ENCODE data around the gene LRRTM3.

LRRTM3 gene

GRCh38 chr10:66919248-66919647 is 6.6 kb upstream of the LRRTM3 start:
- no peaks in the 10 kb centered on the region for H3K36me3 ChIP-seq (ENCODE audit: control insufficient read depth, insufficient read depth, low read length)
- no peaks in the 10 kb centered on the region for H3K27me3 ChIP-seq (ENCODE audit: insufficient read depth, low read length, poor library complexity)
- no CpG with 5 or more reads among the region's 2 CpGs for WGBS (ENCODE audit: extremely low coverage, insufficient coverage, low lambda C conversion rate)
- no peak overlapping the region for H4K8ac ChIP-seq (ENCODE audit: low read depth, low read length)
- H4K5ac ChIP-seq (ENCODE audit: low read length) = no peak overlapping the region
- H3K9ac ChIP-seq (ENCODE audit: low read length) = no peak overlapping the region
- no peak overlapping the region for H3K4ac ChIP-seq (ENCODE audit: low read depth, low read length)
- H3K79me2 ChIP-seq (ENCODE audit: control insufficient read depth, insufficient read depth, low read length) = no peaks in the 10 kb centered on the region
- H3K23ac ChIP-seq (ENCODE audit: low read length) = no peak overlapping the region
- H3K4me3 ChIP-seq (ENCODE audit: low read length) = no peak overlapping the region
- no peak overlapping the region for H3K4me2 ChIP-seq (ENCODE audit: low read length)
- H3K79me1 ChIP-seq (ENCODE audit: low read length) = no peaks in the 10 kb centered on the region
- no peak overlapping the region for H3K56ac ChIP-seq (ENCODE audit: low read length)
- no peak overlapping the region for H2BK120ac ChIP-seq (ENCODE audit: low read depth, low read length)
- H3K27ac ChIP-seq (ENCODE audit: low read depth, low read length) = no peak overlapping the region
- no peak overlapping the region for H3K18ac ChIP-seq (ENCODE audit: low read length)
- H2AK5ac ChIP-seq (ENCODE audit: low read length) = no peak overlapping the region
- no peak overlapping the region for H2BK15ac ChIP-seq (replicated peaks; ENCODE audit: low read depth)
- no peak for DNase-seq
- no peaks in the 10 kb centered on the region for H3K4me1 ChIP-seq (ENCODE audit: control insufficient read depth, low read depth, low read length)
- H2BK5ac ChIP-seq (ENCODE audit: low read length) = no peak overlapping the region

GRCh38 chr10:66924674-66925345 is 1.0 kb upstream of the LRRTM3 start:
- no peak overlapping the region for H2BK5ac ChIP-seq (ENCODE audit: low read length)
- no peak overlapping the region for H2BK120ac ChIP-seq (ENCODE audit: low read depth, low read length)
- no peak overlapping the region for H3K18ac ChIP-seq (ENCODE audit: low read length)
- H3K79me2 ChIP-seq (ENCODE audit: control insufficient read depth, insufficient read depth, low read length) = no peaks in the 10 kb centered on the region
- no peaks in the 10 kb centered on the region for H3K4me1 ChIP-seq (ENCODE audit: control insufficient read depth, low read depth, low read length)
- DNase-seq = peak; percentile 3
- no peak overlapping the region for H2AK5ac ChIP-seq (ENCODE audit: low read length)
- H3K23ac ChIP-seq (ENCODE audit: low read length) = no peak overlapping the region
- no peak overlapping the region for H4K5ac ChIP-seq (ENCODE audit: low read length)
- H3K4me2 ChIP-seq (ENCODE audit: low read length) = no peak overlapping the region
- no peak overlapping the region for H4K8ac ChIP-seq (ENCODE audit: low read depth, low read length)
- H3K79me1 ChIP-seq (ENCODE audit: low read length) = no peaks in the 10 kb centered on the region
- H3K56ac ChIP-seq (ENCODE audit: low read length) = no peak overlapping the region
- H3K9ac ChIP-seq (ENCODE audit: low read length) = no peak overlapping the region
- no peak overlapping the region for H3K4me3 ChIP-seq (ENCODE audit: low read length)
- H3K27me3 ChIP-seq (ENCODE audit: insufficient read depth, low read length, poor library complexity) = peaks cover 9% of the 10 kb centered on the region
- no peaks in the 10 kb centered on the region for H3K36me3 ChIP-seq (ENCODE audit: control insufficient read depth, insufficient read depth, low read length)
- no CpG with 5 or more reads among the region's 10 CpGs for WGBS (ENCODE audit: extremely low coverage, insufficient coverage, low lambda C conversion rate)
- H3K27ac ChIP-seq (ENCODE audit: low read depth, low read length) = no peak overlapping the region
- H3K4ac ChIP-seq (ENCODE audit: low read depth, low read length) = no peak overlapping the region
- no peak overlapping the region for H2BK15ac ChIP-seq (replicated peaks; ENCODE audit: low read depth)

- H3K23ac ChIP-seq (ENCODE audit: low read length) = no peak overlapping the region
- DNase-seq = no peak
- H4K8ac ChIP-seq (ENCODE audit: low read depth, low read length) = no peak overlapping the region
- H3K9ac ChIP-seq (ENCODE audit: low read length) = no peak overlapping the region
- no peak overlapping the region for H2AK5ac ChIP-seq (ENCODE audit: low read length)
- no peak overlapping the region for H3K4me2 ChIP-seq (ENCODE audit: low read length)
- H3K4ac ChIP-seq (ENCODE audit: low read depth, low read length) = no peak overlapping the region
- no peak overlapping the region for H3K27ac ChIP-seq (ENCODE audit: low read depth, low read length)
- H3K79me1 ChIP-seq (ENCODE audit: low read length) = no peaks in the 10 kb centered on the region
- H3K27me3 ChIP-seq (ENCODE audit: insufficient read depth, low read length, poor library complexity) = peaks cover 9% of the 10 kb centered on the region
- no peaks in the 10 kb centered on the region for H3K36me3 ChIP-seq (ENCODE audit: control insufficient read depth, insufficient read depth, low read length)
- H4K5ac ChIP-seq (ENCODE audit: low read length) = no peak overlapping the region
- no peaks in the 10 kb centered on the region for H3K4me1 ChIP-seq (ENCODE audit: control insufficient read depth, low read depth, low read length)
- no peak overlapping the region for H2BK5ac ChIP-seq (ENCODE audit: low read length)
- H3K18ac ChIP-seq (ENCODE audit: low read length) = no peak overlapping the region
- no peak overlapping the region for H3K56ac ChIP-seq (ENCODE audit: low read length)
- H3K79me2 ChIP-seq (ENCODE audit: control insufficient read depth, insufficient read depth, low read length) = no peaks in the 10 kb centered on the region
- WGBS (ENCODE audit: extremely low coverage, insufficient coverage, low lambda C conversion rate) = no CpG with 5 or more reads among the region's 7 CpGs
- H3K4me3 ChIP-seq (ENCODE audit: low read length) = no peak overlapping the region
- H2BK15ac ChIP-seq (replicated peaks; ENCODE audit: low read depth) = no peak overlapping the region
- no peak overlapping the region for H2BK120ac ChIP-seq (ENCODE audit: low read depth, low read length)
Measured at GRCh38 chr10:66925373-66925772, 463 bp upstream of the LRRTM3 start.

- Histone ChIP-seq H2AK5ac (ENCODE audit: low read length) (no peak overlapping the region), H4K8ac (ENCODE audit: low read depth, low read length) (no peak overlapping the region), H3K27ac (ENCODE audit: low read depth, low read length) (no peak overlapping the region), H3K4ac (ENCODE audit: low read depth, low read length) (no peak overlapping the region), H4K5ac (ENCODE audit: low read length) (no peak overlapping the region), H3K18ac (ENCODE audit: low read length) (no peak overlapping the region), H3K4me3 (ENCODE audit: low read length) (no peak overlapping the region), H2BK120ac (ENCODE audit: low read depth, low read length) (no peak overlapping the region), H3K27me3 (ENCODE audit: insufficient read depth, low read length, poor library complexity) (peaks cover 9% of the 10 kb centered on the region), H3K23ac (ENCODE audit: low read length) (no peak overlapping the region), H3K36me3 (ENCODE audit: control insufficient read depth, insufficient read depth, low read length) (no peaks in the 10 kb centered on the region), H3K4me2 (ENCODE audit: low read length) (no peak overlapping the region), H3K9ac (ENCODE audit: low read length) (no peak overlapping the region), H3K79me2 (ENCODE audit: control insufficient read depth, insufficient read depth, low read length) (no peaks in the 10 kb centered on the region), H2BK5ac (ENCODE audit: low read length) (no peak overlapping the region), H2BK15ac (replicated peaks; ENCODE audit: low read depth) (no peak overlapping the region), H3K56ac (ENCODE audit: low read length) (no peak overlapping the region), H3K4me1 (ENCODE audit: control insufficient read depth, low read depth, low read length) (no peaks in the 10 kb centered on the region), H3K79me1 (ENCODE audit: low read length) (no peaks in the 10 kb centered on the region)
- DNase-seq = no peak
- WGBS (ENCODE audit: extremely low coverage, insufficient coverage, low lambda C conversion rate) = no CpG with 5 or more reads among the region's 5 CpGs
Measured at GRCh38 chr10:66926841-66927240, 1.0 kb downstream of the LRRTM3 start.

- H3K9ac ChIP-seq (ENCODE audit: low read length) = no peak overlapping the region
- no peak overlapping the region for H3K4me2 ChIP-seq (ENCODE audit: low read length)
- no peak overlapping the region for H3K23ac ChIP-seq (ENCODE audit: low read length)
- H2BK15ac ChIP-seq (replicated peaks; ENCODE audit: low read depth) = no peak overlapping the region
- no peak for DNase-seq
- H2AK5ac ChIP-seq (ENCODE audit: low read length) = no peak overlapping the region
- no peaks in the 10 kb centered on the region for H3K79me1 ChIP-seq (ENCODE audit: low read length)
- H3K4me1 ChIP-seq (ENCODE audit: control insufficient read depth, low read depth, low read length) = no peaks in the 10 kb centered on the region
- H2BK120ac ChIP-seq (ENCODE audit: low read depth, low read length) = no peak overlapping the region
- no peak overlapping the region for H2BK5ac ChIP-seq (ENCODE audit: low read length)
- H3K79me2 ChIP-seq (ENCODE audit: control insufficient read depth, insufficient read depth, low read length) = no peaks in the 10 kb centered on the region
- H3K36me3 ChIP-seq (ENCODE audit: control insufficient read depth, insufficient read depth, low read length) = no peaks in the 10 kb centered on the region
- no peak overlapping the region for H4K5ac ChIP-seq (ENCODE audit: low read length)
- no peak overlapping the region for H4K8ac ChIP-seq (ENCODE audit: low read depth, low read length)
- H3K18ac ChIP-seq (ENCODE audit: low read length) = no peak overlapping the region
- no peak overlapping the region for H3K4me3 ChIP-seq (ENCODE audit: low read length)
- H3K4ac ChIP-seq (ENCODE audit: low read depth, low read length) = no peak overlapping the region
- WGBS (ENCODE audit: extremely low coverage, insufficient coverage, low lambda C conversion rate) = no CpG with 5 or more reads among the region's 11 CpGs
- no peak overlapping the region for H3K56ac ChIP-seq (ENCODE audit: low read length)
- no peak overlapping the region for H3K27ac ChIP-seq (ENCODE audit: low read depth, low read length)
- H3K27me3 ChIP-seq (ENCODE audit: insufficient read depth, low read length, poor library complexity) = peaks cover 9% of the 10 kb centered on the region
Measured at GRCh38 chr10:66927251-66927935, 1.6 kb downstream of the LRRTM3 start.
